ENCODE results near the gene LCN6. TPM values are rescaled to one million over a fixed set of nuclear protein-coding genes. Genes with fewer than 3 reads are reported as not detected.

Gene LCN6
- total RNA-seq, 1 experiment from 2014 or later: not detected

DNA sequence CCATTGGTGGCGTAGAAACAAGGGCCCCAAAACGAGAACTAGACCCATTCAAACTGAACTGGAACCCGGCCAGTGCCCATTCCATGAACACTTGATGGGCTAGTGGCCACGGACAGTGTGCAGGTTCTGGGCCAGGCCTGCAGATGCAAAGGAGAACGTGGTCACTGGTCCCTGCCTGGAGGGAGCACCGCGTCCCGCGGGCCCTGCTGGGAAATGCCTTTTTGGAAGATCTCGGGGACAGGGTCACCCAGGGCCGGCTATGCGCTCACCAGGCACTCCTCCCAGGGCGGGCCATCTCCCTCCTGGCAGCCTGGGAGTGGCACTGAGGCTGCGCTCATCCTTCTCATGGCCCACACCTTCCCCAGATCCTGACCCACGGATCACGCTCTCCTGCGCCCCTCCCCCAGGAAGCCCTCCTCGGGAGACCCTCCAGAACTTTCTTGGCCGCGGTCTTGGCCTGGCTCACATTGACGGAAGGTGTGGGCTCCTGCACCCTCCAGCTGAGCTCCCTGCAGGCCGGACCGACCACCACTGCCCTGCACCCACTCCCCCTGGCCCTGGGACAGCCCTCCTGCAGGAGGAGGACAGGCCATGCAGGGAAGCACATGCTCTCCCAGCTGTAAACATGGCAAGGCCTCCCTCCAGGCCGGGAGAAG lies 38.7 kb downstream of the LCN6 start:
- Mint-ChIP-seq H3K4me3 (no peak overlapping the region), H3K9me3 (no peaks in the 10 kb centered on the region), H3K36me3 (ENCODE audit: insufficient read depth in 1 of 3, low read depth in 3 of 3) (no peaks in the 10 kb centered on the region), H3K4me1 (peaks cover 3 to 10% of the 10 kb centered on the region in 2 experiments), H3K27ac (peak overlapping the region in 1 of 3 experiments; percentile 31; a peak in 1 of 7 replicates), H3K27me3 (ENCODE audit: low read depth) (peaks cover 55% of the 10 kb centered on the region)
- Histone ChIP-seq H2AFZ (ENCODE audit: low read length) (no peak overlapping the region), H3K56ac (ENCODE audit: insufficient read length, low read depth, low read length) (no peak overlapping the region), H3K79me2 (ENCODE audit: insufficient read depth, low read length) (peaks cover 4% of the 10 kb centered on the region; the same call in 1 of the 2 replicates), H3K27ac (ENCODE audit: insufficient read length, low read depth, low read length) (no peak overlapping the region), H4K20me1 (ENCODE audit: control insufficient read depth, insufficient read depth, insufficient read length) (no peaks in the 10 kb centered on the region), H4K5ac (ENCODE audit: insufficient read length, low read depth, low read length) (no peak overlapping the region), H3K23ac (ENCODE audit: insufficient read length, low read depth, low read length) (no peak overlapping the region), H3K18ac (ENCODE audit: insufficient read length, low read depth, low read length) (no peak overlapping the region), H3K27me3 (ENCODE audit: insufficient read depth, low read length) (no peaks in the 10 kb centered on the region), H2BK20ac (ENCODE audit: low read depth, low read length, poor library complexity, severe bottlenecking) (no peak overlapping the region), H2BK120ac (ENCODE audit: low read depth, low read length, poor library complexity, severe bottlenecking) (no peak overlapping the region), H3K14ac (ENCODE audit: insufficient read depth, low read length) (no peak overlapping the region), H3K4me1 (ENCODE audit: insufficient read depth, low read length) (no peaks in the 10 kb centered on the region; the same call in 1 of the 2 replicates), H3K4me2 (ENCODE audit: insufficient read depth, insufficient read length, low read length) (no peak overlapping the region), H3K4ac (ENCODE audit: low read depth, low read length) (no peak overlapping the region), H2BK5ac (ENCODE audit: insufficient read length, low read length) (no peak overlapping the region), H3K23me2 (ENCODE audit: insufficient read length, low read depth, low read length, poor library complexity, severe bottlenecking) (peaks cover 12% of the 10 kb centered on the region), H3K9ac (ENCODE audit: extremely low read depth, insufficient read length, low read length) (no peak overlapping the region), H2BK12ac (ENCODE audit: insufficient read length, low read depth, low read length) (no peak overlapping the region), H4K91ac (ENCODE audit: insufficient read length, low read depth, low read length) (no peak overlapping the region), H3T11ph (ENCODE audit: low read length) (no peak overlapping the region), H3K9me3 (ENCODE audit: control insufficient read depth, low read depth, low read length) (no peaks in the 10 kb centered on the region), H2BK15ac (ENCODE audit: low read depth, low read length) (no peak overlapping the region), H3K79me1 (ENCODE audit: insufficient read depth, low read depth, low read length, poor library complexity, severe bottlenecking) (peaks cover 8% of the 10 kb centered on the region), H4K8ac (replicated peaks; ENCODE audit: insufficient read length, low read depth, low read length) (no peak overlapping the region), H2AK5ac (ENCODE audit: insufficient read length, low read length) (no peak overlapping the region)
- TF ChIP-seq, protein P1, sequence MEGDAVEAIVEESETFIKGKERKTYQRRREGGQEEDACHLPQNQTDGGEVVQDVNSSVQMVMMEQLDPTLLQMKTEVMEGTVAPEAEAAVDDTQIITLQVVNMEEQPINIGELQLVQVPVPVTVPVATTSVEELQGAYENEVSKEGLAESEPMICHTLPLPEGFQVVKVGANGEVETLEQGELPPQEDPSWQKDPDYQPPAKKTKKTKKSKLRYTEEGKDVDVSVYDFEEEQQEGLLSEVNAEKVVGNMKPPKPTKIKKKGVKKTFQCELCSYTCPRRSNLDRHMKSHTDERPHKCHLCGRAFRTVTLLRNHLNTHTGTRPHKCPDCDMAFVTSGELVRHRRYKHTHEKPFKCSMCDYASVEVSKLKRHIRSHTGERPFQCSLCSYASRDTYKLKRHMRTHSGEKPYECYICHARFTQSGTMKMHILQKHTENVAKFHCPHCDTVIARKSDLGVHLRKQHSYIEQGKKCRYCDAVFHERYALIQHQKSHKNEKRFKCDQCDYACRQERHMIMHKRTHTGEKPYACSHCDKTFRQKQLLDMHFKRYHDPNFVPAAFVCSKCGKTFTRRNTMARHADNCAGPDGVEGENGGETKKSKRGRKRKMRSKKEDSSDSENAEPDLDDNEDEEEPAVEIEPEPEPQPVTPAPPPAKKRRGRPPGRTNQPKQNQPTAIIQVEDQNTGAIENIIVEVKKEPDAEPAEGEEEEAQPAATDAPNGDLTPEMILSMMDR (conservative IDR thresholded peaks at IDR 0.05): no peak
- peak; percentile 28 for DNase-seq
- no CpG with 5 or more reads among the region's 24 CpGs for WGBS (ENCODE audit: extremely low coverage, insufficient read length, low lambda C conversion rate)
